PC-3 (cell line): ENCODE data around the gene IFT43.

Experiments used
- EZH2 ChIP-seq: fragments of 300-600 bp; sonication (generic); IDR thresholded peaks from one replicate; pipeline ENCODE4 v1.6.1; 2017; ENCODE audit warnings: antibody characterized with exemption, mild to moderate bottlenecking, low read length; ENCODE audit not compliant: unreplicated experiment
- EZH2phosphoT487 ChIP-seq: fragments of 300-600 bp; sonication (generic); IDR thresholded peaks from 2 replicates; pipeline ENCODE4 v1.6.1; 2018; ENCODE audit warnings: mild to moderate bottlenecking, antibody characterized with exemption, low read length, borderline replicate concordance
- TF ChIP-seq, protein P1 (sequence below): fragments of 300-600 bp; sonication (generic); conservative IDR thresholded peaks from 2 replicates; pipeline ENCODE4 v1.5.1; 2017; ENCODE audit warnings: antibody characterized with exemption, low read depth, mild to moderate bottlenecking, low read length

DNA sequence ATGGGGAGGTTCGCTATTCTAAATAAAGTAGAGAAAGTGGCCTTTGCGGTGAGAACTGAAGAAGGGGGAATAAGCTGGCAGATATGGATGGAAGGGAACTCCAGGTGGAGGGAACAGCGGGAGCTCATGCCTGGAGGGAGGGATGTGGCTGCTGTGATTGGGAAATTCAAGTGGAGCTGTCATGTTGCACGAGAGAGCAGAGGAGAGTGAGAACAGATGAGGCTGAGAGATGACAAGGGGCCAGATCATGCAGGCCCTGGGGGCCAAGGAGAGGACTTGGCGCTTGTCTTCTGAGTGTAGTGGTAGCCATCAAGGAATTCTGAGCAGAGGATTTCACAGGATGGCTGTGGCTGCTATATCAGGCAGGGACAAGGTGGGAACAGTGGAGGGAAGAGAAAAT, 38.8 kb upstream of the IFT43 start:
- TF ChIP-seq, protein P1, sequence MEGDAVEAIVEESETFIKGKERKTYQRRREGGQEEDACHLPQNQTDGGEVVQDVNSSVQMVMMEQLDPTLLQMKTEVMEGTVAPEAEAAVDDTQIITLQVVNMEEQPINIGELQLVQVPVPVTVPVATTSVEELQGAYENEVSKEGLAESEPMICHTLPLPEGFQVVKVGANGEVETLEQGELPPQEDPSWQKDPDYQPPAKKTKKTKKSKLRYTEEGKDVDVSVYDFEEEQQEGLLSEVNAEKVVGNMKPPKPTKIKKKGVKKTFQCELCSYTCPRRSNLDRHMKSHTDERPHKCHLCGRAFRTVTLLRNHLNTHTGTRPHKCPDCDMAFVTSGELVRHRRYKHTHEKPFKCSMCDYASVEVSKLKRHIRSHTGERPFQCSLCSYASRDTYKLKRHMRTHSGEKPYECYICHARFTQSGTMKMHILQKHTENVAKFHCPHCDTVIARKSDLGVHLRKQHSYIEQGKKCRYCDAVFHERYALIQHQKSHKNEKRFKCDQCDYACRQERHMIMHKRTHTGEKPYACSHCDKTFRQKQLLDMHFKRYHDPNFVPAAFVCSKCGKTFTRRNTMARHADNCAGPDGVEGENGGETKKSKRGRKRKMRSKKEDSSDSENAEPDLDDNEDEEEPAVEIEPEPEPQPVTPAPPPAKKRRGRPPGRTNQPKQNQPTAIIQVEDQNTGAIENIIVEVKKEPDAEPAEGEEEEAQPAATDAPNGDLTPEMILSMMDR = no peak
- TF ChIP-seq EZH2 = no peak
- no peak for TF ChIP-seq EZH2phosphoT487
